Activated CD4-positive, alpha-beta T cell treated with anti-CD3 and anti-CD28 coated beads for 4 hours (primary cell): ENCODE data around the gene IL1RAPL2.
"Not testable (repeated sequence)": the region's sequence is repeated elsewhere in the genome, so short reads cannot be mapped to it uniquely, and the experiment has no call there.

Experiments
- DNase-seq, 2 donors: peaks; one replicate each; pipeline ENCODE4 v3.0.0-alpha.2; 2020

IL1RAPL2 gene

DNA sequence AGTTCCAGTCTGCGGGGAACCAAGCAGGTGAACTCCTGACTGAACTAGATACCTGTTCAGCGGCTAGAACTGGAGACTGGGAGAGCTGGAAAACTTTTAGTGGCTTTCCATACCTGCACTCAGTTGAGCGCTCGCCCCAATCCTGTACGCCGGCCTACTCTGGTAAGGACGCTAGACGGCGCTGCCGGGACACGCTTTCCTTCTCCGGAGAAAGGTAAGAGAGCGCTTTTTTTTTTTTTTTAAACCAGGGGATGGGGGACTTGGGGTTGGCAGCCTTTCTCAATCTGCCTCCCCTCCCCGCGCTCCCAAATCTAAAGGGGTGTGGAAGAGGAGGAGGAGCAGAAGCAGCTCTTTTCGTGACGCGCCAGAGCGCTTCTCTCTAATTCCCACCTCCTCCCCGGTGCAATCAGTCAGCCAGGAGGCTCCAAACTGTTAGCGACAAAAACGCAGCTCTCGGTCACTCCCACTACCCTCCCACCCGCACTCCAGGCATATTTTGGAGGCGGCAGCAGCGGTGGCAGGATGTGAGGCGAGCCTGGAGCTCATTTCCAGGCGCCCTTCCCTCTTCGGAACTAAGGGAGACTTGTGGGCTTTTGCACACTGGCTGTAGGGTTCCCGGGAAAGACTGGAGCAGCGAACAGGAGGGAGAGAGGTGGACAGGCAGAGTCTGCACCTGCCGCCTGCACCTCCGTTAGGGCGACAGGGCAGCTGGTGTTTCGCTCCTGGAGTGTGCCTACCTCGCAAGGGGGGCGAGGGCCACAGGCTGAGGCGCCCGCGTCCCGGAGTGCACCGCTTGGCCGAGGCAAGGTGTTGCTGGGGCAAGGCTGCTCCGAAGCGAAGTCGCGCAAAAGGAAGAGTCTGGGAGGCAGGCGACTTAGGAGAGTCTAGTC, at the start of gene IL1RAPL2:
IL1RAPL2 (plus strand) TSS at position 409 of the 890 bp plus-strand sequence.
- DNase-seq: no peak

DNA sequence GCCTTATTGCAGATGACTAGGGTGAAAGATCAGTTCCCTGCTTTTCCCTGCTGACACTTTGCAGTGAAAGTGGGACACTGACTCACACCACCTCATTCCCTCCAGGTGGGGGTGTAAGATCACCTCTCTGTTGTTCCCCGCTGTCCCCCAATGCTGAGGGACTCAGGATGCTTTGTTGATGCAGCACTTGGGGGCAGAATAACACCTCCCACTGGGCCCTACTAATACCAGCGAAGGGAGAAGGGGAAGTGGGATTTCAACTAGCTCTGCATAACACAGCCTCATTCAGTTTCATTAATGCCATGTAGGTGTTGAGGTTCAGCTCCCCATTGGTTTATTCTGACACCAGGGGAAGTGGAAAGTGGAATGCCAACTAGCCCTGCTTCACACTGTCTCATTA, 43.6 kb upstream of the IL1RAPL2 start:
- no peak for DNase-seq

DNA sequence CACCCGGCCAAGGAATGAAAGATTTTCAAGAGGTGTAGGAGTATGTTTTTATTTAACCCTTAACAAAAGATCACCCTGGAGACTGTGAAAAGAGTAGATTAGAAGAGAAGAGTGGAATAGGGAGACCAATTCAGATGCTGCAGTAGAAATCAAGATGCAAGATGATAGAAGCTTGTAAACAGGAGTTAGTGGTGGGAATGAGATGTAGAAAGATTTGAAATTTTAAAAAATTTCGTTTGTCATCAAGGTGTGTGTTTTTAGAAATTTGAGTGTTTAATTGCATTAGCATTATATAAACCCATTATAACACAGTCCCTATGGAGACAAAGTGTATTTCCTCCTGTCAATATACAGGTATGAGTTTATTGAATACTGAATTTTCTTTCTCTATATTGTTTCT, 42.1 kb upstream of the IL1RAPL2 start:
- no peak for DNase-seq

DNA sequence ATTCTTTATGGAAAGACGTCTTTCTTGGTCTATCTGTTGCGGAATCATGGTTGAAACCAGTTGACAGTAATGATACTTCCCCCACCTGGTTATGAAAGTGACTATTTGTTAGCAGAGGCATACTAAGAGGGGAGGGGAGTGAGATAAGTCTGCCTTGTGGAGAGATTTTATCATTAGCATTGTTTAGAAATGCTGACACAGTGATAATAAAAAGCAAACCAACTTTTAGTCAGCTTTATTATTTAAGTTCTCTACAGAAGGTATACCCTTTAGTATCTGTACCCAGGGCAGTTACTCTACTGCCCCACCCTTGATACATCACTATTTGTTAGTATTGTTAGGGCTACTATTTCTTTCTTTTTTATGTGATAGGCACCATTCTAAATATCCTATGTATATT, 26.9 kb upstream of the IL1RAPL2 start:
- DNase-seq: no peak

DNA sequence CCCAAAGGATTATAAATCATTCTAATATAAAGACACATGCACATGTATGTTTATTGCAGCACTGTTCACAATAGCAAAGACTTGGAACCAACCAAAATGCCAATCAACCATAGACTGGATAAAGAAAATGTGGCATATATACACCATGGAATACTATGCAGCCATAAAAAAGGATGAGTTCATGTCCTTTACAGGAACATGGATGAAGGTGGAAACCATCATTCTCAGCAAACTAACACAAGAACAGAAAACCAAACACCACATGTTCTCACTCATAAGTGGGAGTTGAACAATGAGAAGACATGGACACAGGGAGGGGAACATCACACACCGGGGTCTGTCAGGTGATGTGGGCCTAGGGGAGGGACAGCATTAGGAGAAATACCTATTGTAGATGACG, 23.6 kb upstream of the IL1RAPL2 start:
- DNase-seq: not testable (repeated sequence)

DNA sequence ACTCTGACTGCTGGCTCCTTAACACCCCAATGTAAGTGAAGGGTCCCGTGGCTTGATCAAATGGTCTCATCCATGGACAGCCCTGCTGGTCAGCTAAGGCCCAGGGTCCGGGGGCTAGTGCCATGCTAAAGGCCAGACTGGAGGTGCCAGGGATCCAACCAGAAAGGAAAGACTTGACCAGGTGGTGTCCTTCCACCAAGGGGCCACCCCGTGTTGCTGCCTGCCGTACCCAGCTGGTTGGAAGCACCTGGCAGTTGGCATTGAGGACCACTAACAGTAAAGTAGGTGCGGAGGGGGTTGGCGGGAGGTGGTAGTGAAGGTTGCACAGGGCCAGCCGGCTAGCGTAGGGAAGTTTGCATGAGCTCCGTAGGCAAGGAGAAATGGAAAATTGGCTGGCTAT, 1.7 kb upstream of the IL1RAPL2 start:
- DNase-seq: no peak

DNA sequence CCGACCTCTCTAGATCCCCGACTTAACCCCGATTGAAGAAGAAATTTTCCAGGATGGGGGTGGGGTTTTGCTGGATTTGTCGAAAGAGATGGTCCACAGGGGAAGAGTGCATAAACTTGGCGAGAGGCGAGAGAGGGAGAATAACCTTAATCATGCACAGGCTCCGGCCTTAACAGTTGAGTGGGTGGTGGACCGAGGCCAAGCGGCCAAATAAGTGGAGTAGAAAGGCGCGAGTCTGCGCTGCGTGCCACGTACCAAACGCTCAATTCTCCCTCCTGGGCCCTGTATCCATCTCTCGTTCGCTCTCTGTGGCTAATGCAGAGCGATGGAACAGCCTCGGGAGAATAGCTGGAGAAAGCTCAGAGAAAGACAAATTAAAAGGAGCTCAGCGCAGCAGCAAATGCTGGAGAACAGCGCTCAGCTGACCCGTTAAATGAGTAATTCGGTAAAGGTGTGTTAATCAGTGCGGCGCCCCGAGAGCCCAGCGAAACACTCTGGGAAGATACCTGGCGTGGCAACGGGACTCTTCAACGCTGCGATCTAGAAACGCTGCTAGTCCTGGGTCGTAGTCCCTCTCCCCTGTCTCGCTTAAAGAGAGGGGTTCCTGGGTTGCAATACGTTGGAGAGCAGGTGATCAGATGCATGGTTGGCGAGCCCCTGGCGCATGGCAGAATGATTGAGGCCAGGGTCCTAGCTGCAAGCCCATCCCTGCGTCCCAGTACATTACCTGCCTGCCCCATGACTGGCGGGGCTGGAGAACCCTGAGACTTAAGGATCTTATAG, 887 bp upstream of the IL1RAPL2 start:
- no peak for DNase-seq

DNA sequence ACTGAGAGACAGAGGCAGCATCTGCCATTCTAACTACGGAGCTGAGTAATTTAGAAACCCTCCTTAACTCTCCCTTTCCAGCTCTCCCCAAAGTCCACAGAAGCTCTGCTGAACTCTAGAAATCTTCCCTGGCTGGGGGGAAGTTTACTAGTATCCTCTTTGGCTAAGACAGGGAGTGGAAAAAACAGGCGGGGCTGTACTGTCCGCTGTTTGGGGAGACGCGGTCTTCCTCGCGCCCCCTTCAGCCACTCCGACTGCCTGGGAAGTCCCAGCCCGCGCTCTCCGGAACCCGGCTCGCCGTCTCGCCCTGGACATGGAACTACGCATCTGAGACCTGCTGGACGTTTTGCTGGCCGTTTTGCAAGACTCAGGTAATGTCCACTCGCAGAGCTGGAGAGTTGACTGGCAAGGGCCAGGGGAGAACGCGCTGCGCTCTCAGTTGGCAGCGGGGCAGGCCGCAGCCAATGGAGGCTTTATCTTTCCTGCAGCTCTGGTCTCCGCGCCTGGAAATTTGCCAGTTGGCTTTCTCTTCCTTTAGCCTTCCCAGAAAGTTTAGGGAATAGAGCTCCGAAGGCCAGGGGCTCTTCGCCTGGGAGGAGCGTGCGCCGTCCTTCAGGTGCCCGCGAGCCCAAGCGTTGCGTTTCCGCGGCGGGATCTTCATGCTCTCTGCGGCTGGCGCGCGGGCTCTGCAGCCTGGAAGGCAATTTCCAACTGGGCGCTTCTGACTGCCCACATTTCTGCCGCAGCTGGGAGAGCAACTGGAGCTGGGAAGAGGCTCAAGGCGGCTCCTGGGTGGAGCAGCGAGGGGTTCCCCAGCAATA, 892 bp downstream of the IL1RAPL2 start:
- no peak for DNase-seq

DNA sequence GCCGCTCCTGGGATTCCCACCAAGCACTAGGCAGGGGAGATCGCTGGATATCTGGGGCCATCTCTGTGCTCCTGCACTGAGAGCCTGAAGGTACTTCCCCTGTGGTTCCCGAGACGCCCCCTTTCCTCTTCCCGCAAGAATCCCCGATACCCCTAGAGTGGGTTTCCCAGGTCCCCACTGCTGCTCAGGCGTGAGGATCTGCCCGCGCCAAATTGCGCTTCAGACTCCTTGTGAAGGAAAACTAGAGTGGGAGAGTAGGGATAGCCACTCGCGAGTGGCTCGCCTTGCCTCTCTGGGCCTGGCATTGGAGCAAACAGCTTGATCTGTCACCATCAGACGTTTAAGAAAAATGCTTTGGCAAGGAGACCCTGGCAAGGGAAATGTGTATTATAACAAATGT, 1.5 kb downstream of the IL1RAPL2 start:
- no peak for DNase-seq

DNA sequence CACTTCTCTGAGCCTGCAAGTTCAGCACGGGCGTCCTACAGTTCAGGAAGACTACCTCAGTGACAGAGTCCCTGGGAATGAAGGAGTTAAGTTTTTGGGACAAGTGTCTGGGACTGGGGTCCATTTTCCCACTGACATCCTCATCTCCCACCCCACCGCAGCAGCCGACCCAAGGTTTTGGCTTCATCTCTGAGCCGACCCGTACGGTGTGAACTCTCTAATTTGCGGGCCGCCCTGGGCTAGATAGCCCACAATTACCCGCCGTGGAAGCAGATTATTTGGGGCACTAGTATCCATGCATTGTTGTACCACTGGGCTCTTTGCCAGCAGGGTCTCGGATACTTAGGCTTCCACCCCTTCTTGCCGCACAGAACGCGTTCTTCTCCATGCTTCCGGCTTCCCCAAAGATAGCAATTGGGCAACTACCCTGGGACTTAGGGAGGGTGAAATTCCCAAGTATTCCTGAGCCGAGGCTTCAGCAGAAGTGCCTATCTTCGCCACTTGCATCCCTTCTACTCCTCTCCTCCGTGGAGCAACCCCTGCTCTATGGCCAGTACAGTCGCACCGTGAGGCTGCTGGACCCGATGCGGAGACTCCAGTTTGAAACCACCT, 2.4 kb downstream of the IL1RAPL2 start:
- DNase-seq: no peak

DNA sequence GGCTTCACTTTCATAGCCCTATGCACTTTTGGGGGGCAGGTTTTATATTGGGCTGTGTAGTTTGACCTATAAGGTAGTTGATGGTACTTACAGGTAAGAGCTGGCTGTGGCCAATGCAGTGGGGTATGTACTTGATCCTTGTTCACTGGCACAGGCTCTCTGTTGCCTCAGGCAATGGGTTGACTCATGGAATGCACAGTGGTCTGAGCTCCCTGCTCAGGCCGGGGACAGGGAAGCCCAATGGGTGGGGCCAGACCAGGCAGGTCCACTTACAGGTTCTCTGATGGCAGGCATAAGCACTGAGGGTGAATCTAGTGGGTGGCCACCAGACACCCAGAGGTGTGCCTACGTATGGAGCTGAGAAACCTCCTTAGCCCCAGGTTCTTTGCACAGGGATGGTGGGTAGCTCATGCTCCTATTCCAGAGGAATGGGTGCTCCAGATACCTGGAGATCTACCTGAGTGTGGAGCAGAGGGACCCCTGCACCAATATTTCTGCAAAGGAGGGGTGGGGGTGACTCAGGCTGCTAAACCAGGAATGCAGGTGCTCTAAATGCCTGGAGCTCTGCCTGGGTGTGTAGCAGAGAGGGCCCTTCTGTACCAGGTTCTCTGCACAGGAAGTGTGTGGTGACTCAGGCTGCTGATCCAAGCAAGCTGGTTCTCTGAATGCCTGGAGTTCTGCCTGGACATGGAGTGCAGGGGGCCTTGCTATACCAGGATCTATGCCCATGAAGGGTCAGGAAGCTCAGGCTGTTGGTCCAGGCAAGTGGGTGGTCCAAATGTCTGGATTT, 52.3 kb downstream of the IL1RAPL2 start:
- DNase-seq: no peak

DNA sequence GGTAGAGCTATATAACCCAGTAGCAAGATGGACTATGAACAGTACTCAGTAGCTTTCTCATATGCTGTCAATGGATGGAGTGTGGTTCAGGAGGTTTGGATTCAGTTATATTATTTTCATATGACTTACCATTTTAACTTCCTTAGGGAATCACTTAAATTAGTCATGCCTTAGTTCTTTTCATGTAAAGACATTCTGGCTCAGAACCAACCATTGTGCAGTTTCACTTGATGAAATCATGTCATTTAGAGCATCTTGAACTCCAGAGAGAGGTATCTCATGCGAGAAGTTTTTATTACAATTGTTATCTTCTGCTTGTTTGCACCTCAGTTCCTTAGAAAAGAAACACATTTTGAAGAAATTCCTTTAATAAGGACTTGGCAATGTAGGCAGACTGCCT, 55.8 kb downstream of the IL1RAPL2 start:
- DNase-seq: no peak

DNA sequence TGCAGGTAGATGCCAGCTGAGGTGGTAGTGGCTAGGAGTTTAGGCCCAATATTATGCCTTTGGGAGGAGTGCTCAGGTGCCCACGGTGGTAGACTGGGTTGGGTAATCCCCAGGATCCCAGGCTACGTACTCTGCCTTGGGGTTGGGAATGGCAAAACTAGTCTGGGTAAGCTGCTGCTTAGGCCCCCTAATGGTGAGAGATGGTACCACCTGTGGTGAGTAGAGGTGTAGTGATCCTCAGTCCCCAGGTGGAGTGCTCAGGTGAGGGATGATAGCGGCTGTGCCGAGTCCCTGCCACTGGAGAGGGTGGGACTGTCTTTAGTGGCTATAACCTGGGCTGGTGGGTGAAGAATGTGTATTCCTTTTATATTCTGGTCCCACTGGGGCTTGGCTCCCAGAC, 75.2 kb downstream of the IL1RAPL2 start:
- no peak for DNase-seq

DNA sequence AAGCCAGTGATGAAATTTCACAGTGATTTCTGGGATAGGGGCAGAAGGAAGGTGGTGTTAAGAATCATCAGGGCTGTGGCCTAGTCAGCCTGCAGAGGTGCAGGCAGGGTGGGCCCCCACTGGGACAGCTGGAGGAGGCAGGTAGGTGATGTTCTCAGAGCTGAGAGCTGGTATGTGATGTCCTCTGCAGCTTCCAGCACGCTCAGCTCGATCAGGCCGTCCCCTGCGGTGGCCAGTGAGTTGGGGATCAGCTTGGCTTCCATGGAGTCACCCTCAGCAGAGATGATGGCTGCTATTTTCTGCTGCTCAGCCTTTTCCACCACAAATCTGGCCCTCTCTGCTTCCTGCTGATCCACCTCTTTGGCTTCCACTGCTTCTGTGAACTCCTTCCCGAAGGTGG, 81.1 kb downstream of the IL1RAPL2 start:
- no peak for DNase-seq

DNA sequence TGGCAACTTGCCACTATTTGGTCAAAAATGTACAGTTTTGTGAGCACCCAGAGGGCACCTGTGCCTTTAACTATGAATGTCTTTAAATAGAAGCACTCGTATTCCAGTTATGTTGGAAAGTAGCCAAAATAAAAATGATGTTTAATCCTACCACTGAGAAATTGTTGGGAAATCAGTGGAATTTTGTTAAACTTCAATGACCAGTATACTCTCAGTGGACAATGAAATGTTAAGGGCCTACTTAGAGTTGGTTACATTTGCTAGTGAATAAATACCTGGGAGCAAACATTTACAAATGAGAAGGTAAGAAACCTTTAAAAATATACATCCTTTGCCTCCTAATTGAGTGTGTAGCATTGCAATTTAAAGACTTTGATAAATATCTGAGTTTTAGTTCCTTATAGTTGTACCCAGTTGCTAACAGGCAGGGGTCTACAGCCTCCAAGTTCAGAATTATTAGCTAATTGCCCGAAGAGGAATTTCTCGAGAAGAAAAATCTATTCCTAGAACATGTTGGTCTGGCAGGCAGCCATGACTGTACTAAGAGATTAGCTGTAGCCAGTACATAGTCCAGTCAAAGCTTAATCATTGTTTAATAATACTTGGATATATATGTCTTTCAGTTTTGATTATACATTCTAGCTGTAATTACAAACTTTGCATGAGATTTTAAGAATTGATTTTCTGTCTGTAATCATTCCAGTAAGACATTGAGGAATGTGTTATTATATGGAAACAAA, 93.2 kb downstream of the IL1RAPL2 start:
- DNase-seq: no peak

DNA sequence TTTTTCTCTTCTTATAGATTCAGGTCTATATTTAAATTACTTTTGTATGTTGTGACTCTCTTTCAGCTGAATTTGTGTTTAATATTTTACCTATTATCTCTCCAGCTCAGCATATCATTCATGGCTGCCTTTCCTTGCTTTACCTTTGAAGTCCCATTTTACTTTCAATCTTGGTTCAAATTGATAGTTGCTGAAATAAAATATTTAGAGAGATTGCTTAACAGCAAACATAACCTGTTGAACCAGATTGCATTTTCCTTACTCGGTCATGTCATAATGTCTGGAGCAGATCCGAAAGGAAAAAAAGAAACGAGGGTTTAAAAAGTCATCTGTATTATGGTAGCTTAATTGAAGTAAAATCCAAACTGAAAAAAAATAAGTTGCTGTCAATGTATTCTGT, 94.1 kb downstream of the IL1RAPL2 start:
- DNase-seq: no peak

DNA sequence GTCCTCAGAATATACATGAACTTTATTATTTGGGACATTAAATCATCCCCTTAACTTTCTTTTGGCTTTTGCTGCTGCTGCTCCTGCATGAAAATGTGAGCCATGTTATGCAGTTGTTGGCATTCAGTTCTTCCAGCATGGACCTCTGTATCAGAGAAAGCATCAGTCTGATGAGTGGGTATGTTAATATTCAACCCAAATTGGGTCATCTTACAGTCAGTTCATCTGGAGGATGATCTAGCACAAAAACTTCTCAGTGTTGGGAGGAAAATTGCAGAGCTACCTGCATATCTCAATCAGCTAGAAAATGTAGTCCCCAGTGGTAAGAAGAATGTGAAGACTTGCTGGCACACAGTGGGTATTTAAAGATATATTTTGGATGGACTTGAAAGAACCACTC, 96.7 kb downstream of the IL1RAPL2 start:
- no peak for DNase-seq

DNA sequence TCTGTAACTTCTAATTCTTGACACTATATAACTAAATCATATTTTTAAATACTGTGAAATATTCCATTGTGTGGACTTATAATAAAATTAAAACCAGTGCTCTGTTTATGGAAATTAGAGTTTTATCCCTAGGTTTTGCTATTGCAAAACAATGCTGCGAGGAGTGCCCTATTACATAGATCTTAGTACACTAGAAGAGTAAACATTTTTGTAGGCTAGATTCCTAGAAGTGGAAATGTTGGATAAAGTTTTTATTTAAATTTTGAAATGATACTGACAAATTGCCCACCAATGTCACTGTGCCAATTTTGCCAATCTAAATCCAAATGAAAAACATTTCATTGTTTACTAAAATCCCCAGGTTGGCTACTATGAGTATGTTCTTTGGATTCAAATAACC, 99.7 kb downstream of the IL1RAPL2 start:
- DNase-seq: no peak

DNA sequence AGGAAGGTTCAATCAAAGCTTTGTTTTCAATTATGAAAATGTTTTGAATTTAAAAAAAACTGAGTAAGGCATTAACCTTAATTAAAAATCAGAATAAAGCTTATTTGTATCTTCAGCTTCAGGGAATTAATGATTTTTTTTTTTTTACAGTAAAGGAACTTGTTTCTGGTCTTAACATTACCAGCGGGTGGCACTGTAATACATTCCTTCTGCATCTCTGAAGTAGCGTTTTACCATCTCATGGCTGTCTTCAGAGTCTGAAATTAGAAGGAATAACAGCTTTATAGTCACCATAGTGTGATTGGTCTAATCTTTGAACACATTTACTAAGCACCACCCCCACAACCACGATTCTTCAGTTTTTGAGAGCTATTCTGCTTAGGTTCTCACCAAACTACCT, 102.6 kb downstream of the IL1RAPL2 start:
- DNase-seq: no peak

DNA sequence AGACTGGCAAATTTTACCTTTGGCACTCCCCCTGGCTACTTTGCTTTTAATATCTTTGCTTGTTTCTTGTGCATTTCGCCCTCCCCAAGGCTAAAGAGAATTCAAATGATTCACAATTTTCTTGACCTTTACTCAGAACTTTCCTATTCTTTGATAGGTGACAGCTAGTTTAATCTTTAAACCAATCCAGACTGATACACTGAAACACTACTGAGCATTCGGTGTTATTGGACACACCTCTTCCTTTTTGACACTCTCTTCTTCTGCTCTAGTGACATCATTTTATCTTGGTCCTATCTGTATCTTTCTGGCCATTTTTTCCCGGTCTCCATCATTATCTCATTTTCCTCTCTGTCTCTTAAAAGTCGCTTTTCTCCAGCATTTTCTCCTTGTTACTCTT, 103.1 kb downstream of the IL1RAPL2 start:
- DNase-seq: no peak

DNA sequence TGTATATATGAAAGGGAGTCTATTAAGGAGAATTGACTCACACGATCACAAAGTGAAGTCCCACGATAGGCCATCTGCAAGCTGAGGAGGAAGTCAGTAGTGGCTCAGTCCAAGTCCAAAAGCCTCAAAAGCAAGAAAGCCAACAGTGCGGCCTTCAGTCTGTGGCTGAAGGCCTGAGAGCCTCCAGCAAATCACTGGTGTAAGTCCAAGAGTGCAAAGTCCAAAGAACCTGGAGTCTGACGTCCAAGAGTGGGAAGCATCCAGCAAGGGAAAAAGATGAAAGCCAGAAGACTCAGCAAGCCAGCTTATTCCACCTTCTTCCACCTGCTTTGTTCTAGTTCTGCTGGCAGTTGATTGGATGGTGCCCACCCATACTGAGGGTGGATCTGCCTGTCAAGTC, 104.1 kb downstream of the IL1RAPL2 start:
- DNase-seq: no peak
